ENCODE results near the gene DENND6B. TPM values are rescaled to one million over a fixed set of nuclear protein-coding genes. Genes with fewer than 3 reads are reported as not detected.

The DENND6B gene
- total RNA-seq, 2 donors from 2014 or later: 3.4 to 7.3 TPM

- H3K27me3 ChIP-seq: no peaks in the 10 kb centered on the region
- intact Hi-C loops (cut with DNase I): no loop called here
- no peaks in the 10 kb centered on the region for H3K36me3 ChIP-seq (replicated peaks in 1 of 2; ENCODE audit: insufficient read depth in 1 of 2, low read depth in 2 of 2)
- 80 to 88% methylated on average over 3 to 7 of the region's 7 CpGs for WGBS, 2 donors
- TF ChIP-seq CTCF (IDR thresholded peaks at IDR 0.05): no peak
- no peak for TF ChIP-seq POLR2A (IDR thresholded peaks at IDR 0.05)
- H3K27ac ChIP-seq: no peak overlapping the region
- no peaks in the 10 kb centered on the region for H3K4me1 ChIP-seq
- ATAC-seq (no peak), DNase-seq (no peak)
- no peak overlapping the region for H3K4me3 ChIP-seq
- no peaks in the 10 kb centered on the region for H3K9me3 ChIP-seq
Observed at GRCh38 chr22:50317674-50318073, 9.1 kb downstream of the DENND6B start.

- Histone ChIP-seq H3K27ac (no peak overlapping the region), H3K4me3 (no peak overlapping the region), H3K27me3 (no peaks in the 10 kb centered on the region), H3K4me1 (no peaks in the 10 kb centered on the region), H3K36me3 (replicated peaks in 1 of 2; ENCODE audit: insufficient read depth in 1 of 2, low read depth in 2 of 2) (no peaks in the 10 kb centered on the region), H3K9me3 (no peaks in the 10 kb centered on the region)
- ATAC-seq: no peak
- DNase-seq: no peak
- TF ChIP-seq POLR2A (IDR thresholded peaks at IDR 0.05): no peak
- TF ChIP-seq CTCF (IDR thresholded peaks at IDR 0.05): no peak
- intact Hi-C loops (cut with DNase I): no loop called here
- 84 to 100% methylated on average over 1 to 9 of the region's 9 CpGs for WGBS, 2 donors
Observed at GRCh38 chr22:50317178-50317577, 9.6 kb downstream of the DENND6B start.

- Histone ChIP-seq H3K27ac (no peak overlapping the region), H3K4me3 (no peak overlapping the region), H3K36me3 (replicated peaks in 1 of 2; ENCODE audit: insufficient read depth in 1 of 2, low read depth in 2 of 2) (no peaks in the 10 kb centered on the region), H3K9me3 (no peaks in the 10 kb centered on the region), H3K27me3 (no peaks in the 10 kb centered on the region), H3K4me1 (no peaks in the 10 kb centered on the region)
- intact Hi-C loops (cut with DNase I): no loop called here
- no peak for ATAC-seq
- DNase-seq: no peak
- TF ChIP-seq POLR2A (IDR thresholded peaks at IDR 0.05) (no peak), CTCF (IDR thresholded peaks at IDR 0.05) (no peak)
- 76 to 90% methylated on average over 7 to 25 of the region's 45 CpGs for WGBS, 2 donors
Observed at GRCh38 chr22:50316114-50317065, 10.4 kb downstream of the DENND6B start.

GRCh38 chr22:50315289-50316113 lies 11.3 kb downstream of the DENND6B start:
- ATAC-seq (no peak), DNase-seq (no peak)
- Histone ChIP-seq H3K4me1 (no peaks in the 10 kb centered on the region), H3K27me3 (no peaks in the 10 kb centered on the region), H3K9me3 (no peaks in the 10 kb centered on the region), H3K36me3 (replicated peaks in 1 of 2; ENCODE audit: insufficient read depth in 1 of 2, low read depth in 2 of 2) (no peaks in the 10 kb centered on the region), H3K4me3 (no peak overlapping the region), H3K27ac (no peak overlapping the region)
- no peak for TF ChIP-seq CTCF (IDR thresholded peaks at IDR 0.05)
- no peak for TF ChIP-seq POLR2A (IDR thresholded peaks at IDR 0.05)
- WGBS, 2 donors: 86 to 93% methylated on average over 8 to 17 of the region's 18 CpGs
- intact Hi-C loops (cut with DNase I): no loop called here

Measured in body of pancreas (tissue), 4 donors.